OCI-M2 (cell line): ENCODE data around the gene C2CD4C.
"Not testable (repeated sequence)": the region's sequence is repeated elsewhere in the genome, so short reads cannot be mapped to it uniquely, and the experiment has no call there.

Experiments
- DNase-seq: peaks from one replicate; lab custom pipeline; 2025; ENCODE audit not compliant: unreplicated experiment; lab: John Stamatoyannopoulos, UW

The C2CD4C gene

DNA sequence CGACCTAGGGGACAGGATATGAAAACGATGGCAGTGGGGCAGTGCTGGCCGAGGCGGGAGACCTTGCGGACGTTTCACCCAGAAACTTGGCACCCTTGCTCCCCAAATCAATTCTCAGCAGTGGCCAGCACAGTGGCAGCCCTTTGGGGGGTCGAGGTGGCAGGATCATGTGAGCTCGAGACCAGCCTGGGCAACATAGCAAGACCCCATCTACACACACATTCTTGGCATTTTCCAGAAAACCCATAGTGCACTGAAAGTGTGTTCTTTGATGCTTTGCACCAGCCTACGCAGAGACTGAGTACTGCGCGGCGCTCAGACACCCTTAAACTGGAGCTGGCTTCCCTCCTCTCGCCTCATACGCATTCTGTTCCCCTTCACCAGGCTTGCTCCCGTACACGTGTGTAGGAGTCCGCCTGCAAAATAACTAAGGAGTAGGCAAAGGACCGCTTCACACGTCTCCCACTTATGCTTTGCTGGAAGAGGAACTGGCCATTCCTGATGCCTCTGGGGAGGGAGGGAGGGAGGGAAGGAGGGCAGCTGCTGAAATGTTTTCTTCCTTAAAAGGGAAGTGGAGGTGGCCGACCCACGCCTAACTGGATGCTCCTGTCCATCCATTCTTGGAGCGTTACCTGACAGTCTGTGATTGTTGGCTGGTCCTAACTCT is 40.9 kb downstream of the C2CD4C start:
- DNase-seq = no peak

DNA sequence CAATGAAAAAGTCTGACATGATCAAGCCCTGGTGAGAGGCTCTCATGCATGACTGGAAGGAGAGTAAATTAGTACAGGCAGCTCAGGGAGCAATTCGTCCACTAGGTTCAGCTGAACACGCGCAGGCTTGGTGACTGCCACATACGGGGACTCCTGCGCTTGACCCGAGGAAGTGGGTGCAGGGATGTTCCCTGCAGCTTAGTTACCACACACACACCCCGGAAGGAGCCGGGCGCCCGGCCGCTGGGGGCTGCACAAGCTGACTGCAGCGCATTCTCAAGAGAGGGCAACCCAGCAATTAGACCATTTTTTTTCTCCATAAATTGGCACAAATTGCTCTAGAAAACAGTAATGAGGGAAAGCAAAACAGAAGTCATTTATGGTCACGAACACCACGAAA is 41.4 kb downstream of the C2CD4C start:
- DNase-seq = no peak

DNA sequence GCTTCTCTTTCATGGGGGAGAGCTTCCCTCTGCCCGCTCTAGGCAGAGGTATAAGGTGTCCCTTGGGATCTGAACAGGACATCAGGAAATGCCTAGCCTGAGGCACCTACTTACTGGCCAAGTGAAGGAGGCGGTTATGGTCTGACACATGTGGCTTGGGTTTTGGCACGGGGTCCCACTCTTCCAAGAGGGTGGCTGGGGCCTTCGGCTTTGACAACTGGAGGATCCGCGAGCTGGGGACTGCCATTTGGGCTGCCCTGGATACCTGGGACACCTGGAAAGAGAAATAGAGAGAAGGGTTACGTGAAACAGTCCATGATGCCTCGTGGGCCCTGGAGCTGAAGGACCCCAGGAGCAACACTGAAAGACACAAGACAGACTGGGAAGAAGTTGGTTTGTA is 42.0 kb downstream of the C2CD4C start:
- DNase-seq = no peak

DNA sequence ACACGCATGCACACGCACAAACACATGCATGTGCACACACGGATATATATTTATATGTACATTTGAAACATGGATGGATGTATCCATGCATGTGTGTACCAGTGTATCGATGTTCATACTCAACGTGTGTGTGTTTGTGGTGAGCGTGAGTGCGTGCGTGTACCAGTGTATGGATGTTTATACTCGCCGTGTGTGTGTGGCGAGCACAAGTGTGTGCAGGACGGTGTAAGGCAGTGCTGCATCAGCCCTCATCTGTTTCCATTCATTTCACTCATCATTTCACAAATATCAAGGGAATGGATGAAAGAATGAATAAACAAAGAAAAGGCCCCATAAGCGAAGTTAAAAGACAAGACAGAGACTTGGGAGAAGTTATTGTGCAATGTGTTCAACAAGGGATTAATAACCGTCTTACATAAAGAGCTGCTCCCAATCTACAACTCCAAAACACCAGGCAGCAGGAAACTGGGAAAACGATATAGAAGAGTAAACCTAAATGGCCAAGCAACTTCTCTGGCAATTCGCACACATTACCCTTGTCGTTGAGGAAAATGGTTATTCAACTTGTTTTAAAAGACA is 42.7 kb downstream of the C2CD4C start:
- DNase-seq = no peak

GRCh38 chr19:364496-365287 is 44.3 kb downstream of the C2CD4C start:
- no peak for DNase-seq

DNA sequence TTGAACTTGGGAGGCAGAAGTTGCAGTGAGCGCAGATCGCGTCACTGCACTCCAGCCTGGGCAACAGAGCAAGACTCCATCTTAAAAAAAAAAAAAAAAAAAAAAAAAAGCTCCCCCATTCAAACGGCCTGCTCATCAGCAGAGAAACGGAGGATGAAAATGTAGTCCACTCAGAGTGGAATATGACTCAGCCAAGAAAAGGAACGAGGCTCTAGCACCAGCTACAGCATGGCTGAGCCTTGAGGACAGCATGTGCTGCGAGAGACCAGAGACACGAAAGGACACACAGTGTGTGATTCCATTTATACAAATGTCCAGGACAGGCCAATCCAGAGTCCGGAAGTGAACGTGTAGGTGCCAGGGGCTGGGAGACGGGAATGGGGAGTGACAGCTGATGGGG is 46.3 kb downstream of the C2CD4C start:
- no peak for DNase-seq

DNA sequence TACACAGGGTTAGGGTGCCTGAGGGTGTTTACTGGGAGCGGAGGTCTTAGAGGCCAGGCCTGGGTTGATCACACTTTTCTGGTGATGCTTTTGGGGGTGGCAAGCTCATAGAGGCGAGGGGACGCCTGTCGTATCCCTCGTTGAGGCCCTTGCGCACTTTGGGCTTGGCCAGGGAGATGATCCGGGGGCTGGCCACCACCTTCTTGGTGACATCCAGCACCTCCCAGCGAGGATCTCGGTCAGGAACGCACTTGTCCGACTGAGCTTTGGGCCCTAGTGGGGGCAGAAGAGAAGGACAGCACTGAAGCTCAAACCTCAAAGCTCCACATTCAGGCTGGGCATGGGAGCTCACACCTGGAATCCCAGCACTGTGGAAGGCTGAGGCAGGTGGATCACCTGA is 46.8 kb downstream of the C2CD4C start:
- DNase-seq = no peak

- DNase-seq = no peak
Observed at GRCh38 chr19:359653-359925, 49.4 kb downstream of the C2CD4C start.

DNA sequence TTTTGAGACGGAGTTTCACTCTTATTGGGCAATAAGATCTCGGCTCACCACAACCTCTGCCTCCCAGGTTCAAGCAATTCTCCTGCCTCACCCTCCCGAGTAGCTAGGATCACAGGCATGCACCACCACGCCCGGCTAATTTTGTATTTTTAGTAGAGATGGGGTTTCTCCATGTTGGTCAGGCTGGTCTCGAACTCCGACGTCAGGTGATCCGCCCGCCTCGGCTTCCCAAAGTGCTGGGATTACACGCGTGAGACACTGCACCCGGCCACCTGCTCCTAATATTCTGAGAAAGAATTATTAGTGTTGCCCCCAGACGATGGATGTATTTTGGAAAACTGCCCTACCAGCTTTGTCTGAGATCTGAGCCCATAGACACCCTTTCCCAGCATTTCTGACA is 53.4 kb downstream of the C2CD4C start:
- DNase-seq = not testable (repeated sequence)
